Kidney epithelial cell (primary cell): Measurements from ENCODE around the gene FOXA3. TPM values are rescaled to one million over a fixed set of nuclear protein-coding genes. Genes with fewer than 3 reads are reported as not detected.

Experiments used
- DNase-seq: peaks from one replicate; pipeline ENCODE4 v3.0.0-alpha.2; 2010; ENCODE audit warnings: low read depth
- H3K27me3 ChIP-seq: 2 replicates; pipeline ENCODE4 v1.6.0; 2011; ENCODE audit warnings: low read length; ENCODE audit not compliant: control insufficient read depth, insufficient read depth
- H3K36me3 ChIP-seq: 2 replicates; pipeline ENCODE4 v1.5.1; 2011; ENCODE audit warnings: low read length; ENCODE audit not compliant: control insufficient read depth, insufficient read depth
- H3K4me3 ChIP-seq: 2 replicates; pipeline ENCODE4 v1.5.1; 2011; ENCODE audit warnings: low read depth, mild to moderate bottlenecking, control low read depth, low read length
- total RNA-seq: library from RNA; depleted of rRNA; stranded (reverse); fragments of >200 nt; gene quantifications from 2 replicates; pipeline ENCODE4 v1.2.3, GENCODE V29; 2015
- TF ChIP-seq, protein P1 (sequence below): IDR thresholded peaks from 2 replicates; pipeline ENCODE4 v1.5.1; 2011; ENCODE audit warnings: mild to moderate bottlenecking, moderate library complexity, low read length, control low read depth, inconsistent platforms; ENCODE audit not compliant: insufficient read depth, poor library complexity, severe bottlenecking

Gene FOXA3
- total RNA-seq, 1 donor from 2014 or later, result 0.50 TPM

DNA sequence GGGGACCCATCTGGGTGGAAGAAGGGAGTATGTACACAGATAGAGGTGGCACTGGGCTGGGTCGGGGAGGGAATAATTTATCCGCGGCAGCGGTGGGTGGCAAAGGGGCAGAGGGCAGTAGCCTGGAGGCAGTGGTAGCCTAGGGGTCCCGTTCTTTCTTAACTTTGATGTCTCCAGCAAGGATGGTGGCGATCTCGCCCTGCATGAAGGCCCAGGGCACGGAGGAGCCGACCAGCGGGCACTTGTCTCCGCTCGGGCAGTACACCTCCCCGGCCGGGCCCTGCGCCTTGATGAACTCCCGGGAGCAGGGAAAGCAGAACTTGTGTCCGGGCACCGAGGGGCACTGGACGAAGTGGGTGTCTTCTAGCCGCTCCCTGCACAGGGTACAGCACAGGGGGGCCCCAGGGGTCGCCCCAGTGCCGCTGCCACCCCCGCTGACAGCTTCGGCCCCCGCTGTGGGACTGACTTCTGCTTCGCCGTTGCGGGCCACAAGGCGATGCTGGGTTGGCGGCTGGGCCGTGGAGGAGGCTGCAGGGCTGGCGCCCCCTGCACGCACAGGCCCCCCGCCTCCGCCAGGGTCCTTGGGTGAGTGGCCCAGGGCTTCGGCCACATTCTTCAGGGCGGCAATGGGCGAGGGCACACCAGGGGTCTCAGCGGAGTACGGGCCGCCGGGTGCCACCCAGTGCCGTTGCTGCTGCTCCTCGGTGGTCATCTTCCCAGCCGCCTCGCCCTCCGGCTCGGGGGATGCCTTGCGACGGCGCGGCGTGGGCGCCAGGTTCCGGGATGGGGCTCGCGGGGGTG lies 20.0 kb downstream of the FOXA3 start:
- TF ChIP-seq, protein P1, sequence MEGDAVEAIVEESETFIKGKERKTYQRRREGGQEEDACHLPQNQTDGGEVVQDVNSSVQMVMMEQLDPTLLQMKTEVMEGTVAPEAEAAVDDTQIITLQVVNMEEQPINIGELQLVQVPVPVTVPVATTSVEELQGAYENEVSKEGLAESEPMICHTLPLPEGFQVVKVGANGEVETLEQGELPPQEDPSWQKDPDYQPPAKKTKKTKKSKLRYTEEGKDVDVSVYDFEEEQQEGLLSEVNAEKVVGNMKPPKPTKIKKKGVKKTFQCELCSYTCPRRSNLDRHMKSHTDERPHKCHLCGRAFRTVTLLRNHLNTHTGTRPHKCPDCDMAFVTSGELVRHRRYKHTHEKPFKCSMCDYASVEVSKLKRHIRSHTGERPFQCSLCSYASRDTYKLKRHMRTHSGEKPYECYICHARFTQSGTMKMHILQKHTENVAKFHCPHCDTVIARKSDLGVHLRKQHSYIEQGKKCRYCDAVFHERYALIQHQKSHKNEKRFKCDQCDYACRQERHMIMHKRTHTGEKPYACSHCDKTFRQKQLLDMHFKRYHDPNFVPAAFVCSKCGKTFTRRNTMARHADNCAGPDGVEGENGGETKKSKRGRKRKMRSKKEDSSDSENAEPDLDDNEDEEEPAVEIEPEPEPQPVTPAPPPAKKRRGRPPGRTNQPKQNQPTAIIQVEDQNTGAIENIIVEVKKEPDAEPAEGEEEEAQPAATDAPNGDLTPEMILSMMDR, result no peak
- Histone ChIP-seq H3K36me3 (peaks cover 1% of the 10 kb centered on the region), H3K27me3 (no peaks in the 10 kb centered on the region), H3K4me3 (no peak overlapping the region)
- no peak for DNase-seq

DNA sequence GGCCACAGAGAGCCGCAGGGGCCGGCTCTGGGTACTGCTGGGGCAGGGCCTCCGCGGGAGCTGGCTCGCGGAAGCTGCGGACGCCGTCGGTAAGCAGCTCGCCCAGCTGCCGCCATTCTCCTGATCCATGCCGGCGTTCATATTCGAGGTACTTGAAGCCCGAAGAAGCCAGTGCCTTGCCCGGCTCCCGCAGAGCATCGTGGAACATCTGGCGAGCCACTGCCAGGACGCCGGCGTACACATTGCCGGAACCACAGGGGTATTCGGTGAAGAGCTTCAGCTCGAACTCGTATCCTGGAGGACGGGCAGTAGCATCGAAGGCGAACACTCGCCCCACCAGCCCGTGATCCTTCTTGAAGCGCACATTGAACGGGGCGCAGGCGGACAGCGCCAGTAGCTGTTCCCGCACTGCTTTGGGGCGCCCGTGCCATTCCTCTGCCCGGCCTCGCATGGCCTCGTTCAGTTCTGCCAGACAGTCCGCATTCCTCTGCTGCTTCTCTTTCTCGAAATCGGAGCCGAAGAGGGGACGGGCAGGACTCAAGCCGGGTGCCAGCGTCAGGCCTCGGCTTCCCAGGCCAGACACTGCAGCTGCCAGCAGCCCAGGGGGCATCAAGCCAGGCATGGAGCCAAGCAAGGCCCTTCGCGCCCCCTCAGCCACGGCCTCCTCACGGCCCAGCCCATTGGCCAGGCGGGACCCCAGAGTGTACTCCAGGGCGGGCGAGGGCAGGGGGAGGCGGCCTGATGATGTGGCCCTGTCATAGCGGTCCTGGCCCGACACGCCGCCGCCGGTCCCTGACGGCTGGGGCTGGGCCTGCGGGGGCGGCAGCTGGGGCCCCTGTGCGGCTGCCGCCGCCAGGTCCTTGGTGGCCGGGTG lies 20.8 kb downstream of the FOXA3 start:
- Histone ChIP-seq H3K27me3 (no peaks in the 10 kb centered on the region), H3K4me3 (peak overlapping the region; percentile 81), H3K36me3 (peaks cover 1% of the 10 kb centered on the region)
- no peak for DNase-seq
- TF ChIP-seq, protein P1, result no peak

DNA sequence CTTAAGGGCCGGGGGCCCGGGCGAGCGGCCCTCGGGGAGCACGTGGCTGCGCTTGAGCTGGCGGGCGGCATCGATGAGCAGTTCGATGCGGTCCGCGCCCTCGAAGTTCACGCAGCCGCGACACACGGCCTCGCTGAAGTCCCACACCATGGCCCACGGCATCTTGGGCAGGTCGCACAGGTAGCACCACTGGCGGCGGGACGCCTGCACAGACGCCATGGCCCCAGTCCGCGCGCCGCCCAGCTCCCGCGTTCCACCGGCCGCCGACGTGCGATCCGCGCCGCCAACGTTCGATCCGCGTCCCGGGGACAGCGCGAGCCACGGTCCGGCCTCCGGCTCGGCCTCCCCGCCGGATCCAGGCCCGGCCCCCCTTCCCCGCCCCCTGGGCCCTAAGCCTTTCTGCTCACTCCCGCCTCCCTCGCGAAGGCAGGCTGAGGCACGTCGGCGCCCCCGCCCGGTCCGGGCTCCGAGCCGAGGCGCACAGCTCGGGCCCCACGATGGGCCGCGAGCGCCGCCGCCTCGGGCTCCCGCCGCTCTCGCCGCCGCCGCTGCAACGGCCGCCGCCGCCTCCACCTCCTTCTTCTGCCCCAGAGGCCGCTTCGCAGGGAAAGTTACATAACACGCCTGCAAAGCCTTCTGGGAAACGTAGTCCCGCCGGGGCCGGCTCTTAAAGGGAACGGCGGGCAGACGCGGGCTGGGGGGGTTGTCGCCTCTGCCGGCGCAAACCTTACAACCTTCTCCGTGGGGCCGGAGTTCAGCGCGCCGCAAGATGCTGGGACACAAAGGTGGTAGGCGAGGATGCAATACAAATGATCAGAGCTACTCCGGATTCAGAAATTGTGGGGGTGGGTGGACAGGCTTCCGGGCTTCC lies 21.7 kb downstream of the FOXA3 start, which contains the start of gene IRF2BP1:
Gene IRF2BP1 (minus strand): TSS at position 586 of the 871 bp plus-strand sequence. CDS start 367 bp downstream, at position 219.
- no peaks in the 10 kb centered on the region for H3K27me3 ChIP-seq
- H3K4me3 ChIP-seq, result peak within 1 kb of the TSS; percentile 81
- H3K36me3 ChIP-seq, result peaks cover 1% of the 10 kb centered on the region
- DNase-seq, result peak; percentile 80
- TF ChIP-seq, protein P1, result no peak

DNA sequence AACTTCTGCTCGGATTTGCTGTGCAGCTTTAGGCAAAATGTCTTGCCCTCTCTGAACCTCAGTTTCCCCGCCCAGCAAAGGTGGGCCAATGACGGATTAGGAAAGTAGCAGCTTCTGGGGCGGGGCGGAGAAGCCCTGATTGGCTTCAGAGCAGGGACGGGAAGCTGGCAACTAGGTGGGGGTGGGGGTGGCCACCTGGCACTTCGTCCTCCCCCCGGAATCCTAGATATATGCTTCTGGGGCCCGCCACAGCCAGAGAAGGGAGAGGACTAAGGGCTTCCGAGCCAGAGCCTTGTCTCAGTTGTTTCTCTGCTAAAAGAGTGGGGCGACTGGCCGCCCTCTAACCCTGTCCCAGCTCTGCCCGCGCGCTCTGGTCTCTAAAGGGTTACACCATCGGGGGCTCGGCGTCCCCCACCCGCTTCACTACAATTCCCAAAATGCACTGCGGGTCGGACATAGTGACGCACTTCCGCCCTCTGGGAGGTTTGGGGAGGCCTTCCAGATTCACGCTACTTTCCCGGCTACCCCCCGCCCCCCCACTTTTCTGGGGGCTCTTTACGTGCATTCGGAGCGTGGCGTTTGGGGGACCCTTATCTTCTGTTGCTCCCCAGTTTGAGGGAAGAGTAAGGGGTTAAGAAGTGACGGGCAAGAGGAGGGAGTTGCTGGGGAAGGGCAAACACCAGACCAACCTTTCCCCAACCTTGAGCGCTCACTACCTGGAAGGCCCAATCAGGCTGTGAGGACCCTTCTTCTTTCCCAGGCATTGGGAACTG lies 22.5 kb downstream of the FOXA3 start:
- DNase-seq, result peak; percentile 69
- Histone ChIP-seq H3K36me3 (peaks cover 1% of the 10 kb centered on the region), H3K27me3 (no peaks in the 10 kb centered on the region), H3K4me3 (peak overlapping the region; percentile 81)
- TF ChIP-seq, protein P1, result no peak

DNA sequence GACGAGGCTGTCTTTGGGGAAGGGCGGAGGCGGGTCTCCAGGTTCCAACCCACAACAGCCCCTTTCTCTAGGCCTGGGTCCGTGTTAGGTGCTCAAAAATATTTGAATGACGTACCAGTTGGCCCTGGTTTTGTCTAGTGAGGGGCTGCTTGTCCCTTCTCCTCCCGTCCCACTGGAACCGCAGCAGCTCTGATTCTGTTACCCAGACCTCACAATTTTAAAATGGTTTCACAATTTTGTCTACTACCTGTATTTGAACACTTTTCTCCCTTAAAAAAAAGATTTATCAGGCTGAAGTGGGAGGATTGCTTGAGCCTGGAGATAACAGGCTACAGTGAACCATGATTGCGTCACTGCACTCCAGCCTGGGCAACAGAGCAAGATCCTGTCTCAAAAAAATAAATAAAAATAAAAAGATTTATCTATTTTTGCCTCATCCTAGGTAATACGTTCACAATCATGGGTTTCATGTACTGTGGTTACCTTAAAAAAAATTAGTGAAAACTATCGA lies 23.1 kb downstream of the FOXA3 start:
- no peaks in the 10 kb centered on the region for H3K27me3 ChIP-seq
- DNase-seq, result no peak

More for the DNA sequence above, 23.1 kb downstream of the FOXA3 start:
- H3K4me3 ChIP-seq, result peak overlapping the region; percentile 81
- TF ChIP-seq, protein P1, result no peak
- H3K36me3 ChIP-seq, result peaks cover 1% of the 10 kb centered on the region
